Erythroblast (primary cell): ENCODE results near the gene CEACAM16.
A peak's percentile ranks its signal among the peaks of the same experiment; 100 is the strongest.

Experiments used
- DNase-seq, 2 experiments: peaks; one replicate each; lab custom pipeline; 2025; lab: John Stamatoyannopoulos, UW
- GATA1 ChIP-seq: IDR thresholded peaks from 2 replicates; pipeline ENCODE4 v1.6.1; 2011; ENCODE audit warnings: low read depth, mild to moderate bottlenecking, control low read depth, low read length, moderate library complexity
- POLR2A ChIP-seq: IDR thresholded peaks from 2 replicates; pipeline ENCODE4 v1.6.1; 2011; ENCODE audit warnings: mild to moderate bottlenecking, low read length

The CEACAM16 gene

DNA sequence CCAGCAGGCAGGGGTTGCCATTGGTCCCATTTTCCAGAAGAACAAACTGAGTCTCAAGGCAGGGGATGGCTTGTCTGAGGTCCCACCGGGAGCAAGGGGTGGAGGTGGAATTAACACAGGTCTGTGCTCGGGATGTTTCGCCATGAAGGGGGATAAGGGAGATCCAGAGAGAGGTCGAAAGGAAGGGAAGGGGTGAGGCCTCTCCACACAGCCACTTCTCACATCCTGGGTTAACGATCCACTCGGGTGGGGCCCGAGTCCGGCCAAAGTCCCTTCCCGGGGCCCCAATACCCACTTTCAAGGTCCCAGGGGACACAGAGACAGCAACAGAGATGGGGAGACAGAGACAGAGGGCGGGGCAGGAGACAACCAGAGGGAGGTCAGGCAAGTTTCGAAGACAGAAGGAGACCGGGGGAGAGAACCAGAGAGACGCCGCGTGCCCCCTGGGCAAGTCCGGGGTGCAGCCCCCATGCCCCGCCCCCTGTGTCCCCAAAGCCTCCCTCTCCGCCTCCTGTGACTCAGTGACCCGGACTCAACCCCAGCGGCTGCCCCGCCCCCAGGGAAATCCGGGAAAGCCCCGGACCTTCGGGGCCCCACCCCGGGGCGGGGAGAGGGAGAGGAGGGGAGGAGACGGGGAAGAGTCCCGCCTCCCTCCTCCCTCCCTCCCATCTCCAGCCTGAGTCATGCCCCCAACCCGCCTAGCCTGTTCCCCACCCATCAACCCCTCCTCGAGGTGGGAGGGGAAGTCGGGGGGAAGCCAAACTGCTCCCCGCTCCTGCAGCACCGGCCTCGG lies 48.2 kb downstream of the CEACAM16 start:
- peak; percentile 69 to 87 for DNase-seq
- TF ChIP-seq POLR2A (no peak), GATA1 (no peak)

DNA sequence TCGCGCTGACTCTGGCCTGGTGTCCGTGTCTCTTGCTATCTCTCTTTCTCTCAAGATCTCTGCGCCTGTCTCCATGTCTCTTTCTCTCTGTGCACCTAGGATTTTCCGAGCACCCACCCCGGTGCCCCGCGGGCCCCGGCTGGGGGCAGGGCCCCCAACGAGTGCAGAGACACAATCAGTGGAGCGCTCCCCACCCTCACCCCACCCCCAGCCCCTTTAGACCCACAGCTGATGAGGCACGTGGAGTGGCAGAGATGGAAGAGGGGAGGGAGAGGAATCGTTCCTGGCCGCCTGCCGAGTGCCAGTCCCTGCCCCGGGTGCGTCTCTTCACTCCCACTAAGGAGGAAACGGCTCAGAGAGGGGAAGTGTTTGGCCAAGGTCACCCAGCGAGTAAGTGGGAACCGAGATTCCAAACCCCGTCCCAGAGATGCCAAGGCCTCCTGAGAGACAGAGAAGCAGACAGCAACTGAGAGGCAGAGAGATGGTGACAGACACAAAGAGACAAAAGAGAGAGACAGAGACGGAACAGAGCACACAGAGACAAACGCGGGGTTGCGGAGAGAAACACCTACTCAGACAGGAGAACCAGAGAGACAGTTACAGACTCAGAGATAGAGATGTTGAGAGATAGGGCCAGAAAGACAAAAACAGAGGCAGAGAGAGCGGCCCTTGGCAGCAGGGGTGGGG lies 48.9 kb downstream of the CEACAM16 start:
- no peak for TF ChIP-seq POLR2A
- no peak for TF ChIP-seq GATA1
- DNase-seq, result no peak

DNA sequence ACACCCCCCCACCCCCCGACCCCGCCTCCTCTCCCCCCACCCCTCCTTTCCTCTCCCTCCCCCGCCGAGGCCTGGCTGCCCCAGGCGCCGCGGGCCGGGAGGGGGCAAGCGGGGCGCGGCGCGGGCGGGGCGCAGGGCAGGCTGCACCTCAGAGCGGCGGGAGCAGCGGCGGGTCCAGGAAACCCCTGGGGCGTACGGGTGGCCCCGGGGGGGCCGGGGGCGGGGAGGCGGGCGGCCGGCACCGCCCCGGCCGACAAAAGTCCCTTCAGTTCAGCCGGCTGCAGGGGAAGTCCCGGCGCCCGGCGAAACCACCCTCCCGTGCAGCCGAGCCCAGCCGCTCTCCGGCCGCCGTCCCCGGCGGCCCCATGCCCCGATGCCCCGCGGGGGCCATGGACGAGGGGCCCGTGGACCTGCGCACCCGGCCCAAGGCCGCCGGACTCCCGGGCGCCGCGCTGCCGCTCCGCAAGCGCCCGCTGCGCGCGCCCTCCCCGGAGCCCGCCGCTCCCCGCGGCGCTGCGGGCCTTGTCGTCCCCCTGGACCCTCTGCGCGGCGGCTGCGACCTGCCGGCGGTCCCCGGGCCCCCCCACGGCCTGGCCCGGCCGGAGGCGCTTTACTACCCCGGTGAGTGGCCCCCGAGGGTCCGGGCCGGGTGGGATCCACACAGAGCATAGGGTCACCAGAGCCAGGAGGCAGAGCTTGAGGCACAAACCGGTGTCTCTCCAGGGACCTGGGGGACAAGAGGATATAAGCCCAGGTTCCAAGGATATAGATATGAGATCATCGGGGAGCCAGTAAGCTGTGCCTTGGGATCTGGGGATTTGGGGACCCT lies 49.7 kb downstream of the CEACAM16 start, which contains the start of gene BCL3:
BCL3 (plus strand) TSS at position 283 of the 829 bp plus-strand sequence; CDS start at position 366, 83 bp downstream.
- DNase-seq, result peak; percentile 45 to 60
- TF ChIP-seq GATA1 (no peak), POLR2A (no peak)

DNA sequence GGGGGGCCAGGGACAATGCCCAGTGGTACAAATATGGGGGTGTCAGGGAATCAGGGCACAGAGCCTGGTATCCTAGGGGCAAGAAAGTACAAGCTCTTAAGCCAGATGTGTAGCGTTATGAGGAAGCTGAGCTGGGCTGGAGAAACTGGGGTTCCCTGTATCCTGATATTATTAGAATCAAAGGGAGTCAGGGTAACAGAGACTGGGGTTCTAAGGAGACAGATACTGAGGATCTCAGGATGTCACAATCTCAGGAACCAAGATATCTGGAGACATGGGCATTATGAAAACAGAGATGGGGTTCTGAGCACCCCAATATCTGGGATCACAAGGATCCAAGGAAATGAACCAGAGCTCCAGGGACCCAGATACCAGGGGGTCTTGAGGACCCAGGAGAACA lies 50.3 kb downstream of the CEACAM16 start:
- DNase-seq, result no peak
- TF ChIP-seq POLR2A (no peak), GATA1 (no peak)

DNA sequence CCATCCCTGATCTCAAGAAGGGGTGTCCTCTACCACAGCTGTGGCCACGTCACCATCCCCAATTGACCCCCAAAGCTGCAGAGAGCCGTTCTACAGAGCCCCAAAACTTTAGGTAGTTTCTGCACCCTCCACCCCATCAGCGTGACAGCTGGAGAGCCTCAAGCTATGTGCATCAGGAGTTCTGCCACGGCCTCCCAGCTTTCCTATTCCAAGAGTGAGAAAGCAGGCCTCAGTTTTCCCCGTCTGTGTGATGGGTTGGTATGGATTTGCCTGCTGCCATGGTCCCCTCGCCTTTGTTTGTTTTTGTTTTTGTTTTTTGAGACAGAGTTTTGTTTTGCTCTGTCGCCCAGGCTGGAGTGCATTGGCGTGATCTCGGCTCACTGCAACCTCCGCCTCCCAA lies 51.0 kb downstream of the CEACAM16 start:
- TF ChIP-seq POLR2A (no peak), GATA1 (no peak)

DNA sequence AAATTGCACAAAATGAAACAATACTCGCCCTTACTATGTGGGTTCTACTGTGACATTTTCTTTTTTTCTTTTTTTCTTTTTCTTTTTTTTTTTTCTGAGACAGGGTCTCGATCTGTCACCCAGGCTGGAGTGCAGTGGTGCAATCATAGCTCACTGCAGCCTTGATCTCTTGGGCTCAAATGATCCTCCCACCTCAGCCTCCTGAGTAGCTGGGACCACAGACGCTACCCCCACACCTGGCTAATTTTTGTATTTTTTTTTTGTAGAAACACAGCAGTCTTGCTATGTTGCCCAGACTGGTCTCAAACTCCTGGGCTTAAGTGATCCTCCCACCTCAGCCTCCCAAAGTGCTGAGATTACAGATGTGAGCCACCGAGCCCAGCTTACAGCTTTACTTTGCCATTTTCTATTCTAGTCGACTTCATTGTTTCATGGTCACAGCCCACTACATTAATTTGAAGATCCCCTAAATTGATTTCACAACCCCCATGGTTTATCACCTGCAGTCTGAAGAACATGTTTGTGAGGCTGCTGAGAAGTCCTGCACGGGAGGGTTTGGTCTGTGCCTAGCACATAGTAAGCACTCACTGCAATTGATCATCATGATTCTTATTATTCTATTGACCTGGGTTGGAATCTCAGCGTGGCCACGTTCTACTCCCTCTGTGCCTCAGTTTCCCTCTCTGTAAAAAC lies 53.3 kb downstream of the CEACAM16 start:
- TF ChIP-seq GATA1 (no peak), POLR2A (no peak)
- no peak for DNase-seq

More for the DNA sequence above, 51.0 kb downstream of the CEACAM16 start:
- no peak for DNase-seq

DNA sequence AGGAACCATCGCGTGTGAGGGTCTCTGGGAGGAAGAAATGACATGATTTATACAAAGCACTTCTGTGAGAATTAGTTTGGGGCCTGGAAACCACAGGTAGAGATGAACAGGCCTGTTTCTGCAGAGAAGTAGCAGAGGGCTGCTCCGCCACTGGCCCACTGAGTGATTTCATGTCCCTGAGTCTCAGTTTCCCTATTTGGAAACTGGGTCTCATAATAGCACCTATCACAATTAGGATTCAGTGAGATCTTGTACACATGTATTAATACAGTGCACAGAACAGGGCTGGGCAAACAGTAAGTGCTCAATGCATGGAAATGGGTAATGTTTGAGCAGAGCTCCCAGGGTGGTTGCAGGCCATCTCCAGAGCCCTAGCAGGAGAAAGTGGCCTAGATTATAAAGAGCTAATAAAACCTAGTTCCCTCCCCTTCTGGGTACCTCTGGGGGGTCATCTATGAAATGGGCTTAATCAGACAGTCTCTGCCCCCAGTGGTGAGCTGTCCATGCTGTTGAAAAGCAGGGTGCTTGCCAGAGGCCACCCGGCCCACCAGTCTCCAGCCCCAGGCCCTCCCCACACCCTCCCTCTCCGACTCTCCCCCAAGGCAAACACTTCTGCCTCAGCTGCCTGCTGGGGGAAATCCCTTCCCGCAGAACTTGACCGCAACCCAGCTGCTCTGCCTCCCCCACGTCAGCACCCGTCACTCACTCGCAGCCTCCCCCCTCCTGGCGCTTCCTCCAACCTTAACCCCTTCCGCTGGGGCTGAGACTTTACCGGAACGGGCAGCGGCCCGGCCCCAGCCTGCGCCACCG lies 54.1 kb downstream of the CEACAM16 start:
- TF ChIP-seq POLR2A (no peak), GATA1 (no peak)
- DNase-seq, result peak; percentile 53 to 54

DNA sequence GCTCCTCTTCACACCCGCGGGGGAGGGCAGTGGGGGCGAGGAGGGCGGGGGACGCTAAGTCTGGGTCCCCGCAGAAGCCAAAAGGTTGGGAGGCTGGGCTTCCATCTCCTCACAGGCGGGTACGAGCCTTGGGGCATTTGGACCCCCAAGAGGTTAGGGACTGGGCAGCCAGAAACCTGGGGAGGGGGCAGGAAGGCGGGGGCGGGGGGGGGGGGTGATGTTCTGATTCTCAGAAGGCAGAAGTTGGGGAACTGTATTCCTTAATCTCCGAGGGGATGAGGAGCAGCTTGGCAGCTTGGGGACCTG lies 54.6 kb downstream of the CEACAM16 start:
- TF ChIP-seq GATA1, result no peak
- TF ChIP-seq POLR2A, result no peak
- DNase-seq, result no peak

DNA sequence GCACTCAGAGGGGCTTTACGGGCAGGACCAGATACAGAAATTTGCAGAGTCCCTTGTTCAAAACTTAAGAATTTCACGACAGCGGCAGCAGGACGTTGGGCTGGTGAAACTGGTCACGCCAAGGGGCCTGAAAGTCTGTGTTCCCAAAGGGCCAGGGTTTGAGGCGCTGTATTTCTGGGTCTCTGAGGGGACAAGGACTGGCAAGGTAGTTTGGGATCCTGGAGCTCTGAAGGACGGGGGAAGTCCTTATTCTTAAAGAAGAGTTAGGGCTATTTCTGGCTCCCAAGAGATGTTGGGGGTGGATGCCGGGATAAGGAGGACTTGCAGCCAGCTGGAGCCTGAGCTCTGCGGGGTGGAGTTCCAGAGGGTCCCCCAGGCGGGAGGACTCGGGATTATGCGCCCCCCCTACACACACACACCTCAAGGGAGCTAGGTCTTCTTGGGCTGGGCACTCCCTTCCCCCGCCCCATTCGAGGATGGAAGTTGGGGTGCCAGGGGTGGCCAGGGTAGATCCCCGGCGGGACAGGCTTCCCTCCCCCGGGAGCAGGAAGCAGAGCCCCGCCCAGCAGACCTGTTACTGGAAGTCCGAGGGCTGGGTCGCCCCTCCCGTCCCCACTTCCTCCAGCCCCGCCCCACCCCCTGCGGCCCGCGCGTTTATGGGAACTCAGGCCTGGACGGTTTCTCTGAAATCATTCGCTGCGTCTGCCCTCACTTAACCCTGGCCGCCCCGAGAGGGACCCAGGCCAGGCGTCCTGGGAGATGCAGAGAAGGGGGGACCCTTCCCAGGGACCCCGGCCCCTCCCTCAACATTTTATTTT lies 55.2 kb downstream of the CEACAM16 start:
- DNase-seq, result peak; percentile 32 to 51
- TF ChIP-seq POLR2A (no peak), GATA1 (no peak)

DNA sequence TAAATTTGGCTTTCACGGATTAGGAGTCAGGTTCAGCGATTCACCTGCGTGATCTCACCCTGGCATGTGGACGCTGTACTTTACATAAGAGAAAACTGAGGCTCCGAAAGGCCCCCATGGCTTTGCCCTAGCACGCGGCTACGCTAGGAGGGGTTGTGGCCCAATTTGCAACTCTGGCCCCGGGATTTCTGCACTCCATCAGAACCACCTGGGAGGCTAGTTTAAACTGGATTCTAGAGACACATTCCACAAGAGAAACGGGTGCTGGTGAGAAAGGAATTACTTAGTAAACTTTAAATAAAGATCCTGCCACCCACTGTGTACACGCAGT lies 55.8 kb downstream of the CEACAM16 start:
- TF ChIP-seq GATA1 (no peak), POLR2A (no peak)
- DNase-seq, result no peak

DNA sequence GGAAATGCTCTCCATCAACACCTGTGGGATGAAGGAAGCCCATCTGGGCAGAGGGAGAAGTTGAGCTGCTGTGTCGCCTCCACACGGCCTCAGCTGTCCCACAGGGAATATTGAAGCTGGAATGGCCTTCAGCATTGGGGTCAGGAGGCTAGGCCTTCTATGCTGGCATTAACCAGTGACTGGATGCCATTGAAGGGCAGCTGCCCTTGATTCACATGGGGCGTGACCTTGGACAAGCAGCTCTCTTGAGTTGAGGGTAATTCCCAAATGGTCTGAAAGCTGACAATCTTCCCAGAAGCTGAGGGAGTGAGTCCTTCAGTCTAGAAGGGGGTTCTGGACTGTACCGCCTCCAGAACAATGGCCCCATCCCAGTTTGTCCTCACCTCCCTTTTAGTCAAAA lies 56.3 kb downstream of the CEACAM16 start:
- TF ChIP-seq GATA1 (no peak), POLR2A (no peak)
- no peak for DNase-seq

DNA sequence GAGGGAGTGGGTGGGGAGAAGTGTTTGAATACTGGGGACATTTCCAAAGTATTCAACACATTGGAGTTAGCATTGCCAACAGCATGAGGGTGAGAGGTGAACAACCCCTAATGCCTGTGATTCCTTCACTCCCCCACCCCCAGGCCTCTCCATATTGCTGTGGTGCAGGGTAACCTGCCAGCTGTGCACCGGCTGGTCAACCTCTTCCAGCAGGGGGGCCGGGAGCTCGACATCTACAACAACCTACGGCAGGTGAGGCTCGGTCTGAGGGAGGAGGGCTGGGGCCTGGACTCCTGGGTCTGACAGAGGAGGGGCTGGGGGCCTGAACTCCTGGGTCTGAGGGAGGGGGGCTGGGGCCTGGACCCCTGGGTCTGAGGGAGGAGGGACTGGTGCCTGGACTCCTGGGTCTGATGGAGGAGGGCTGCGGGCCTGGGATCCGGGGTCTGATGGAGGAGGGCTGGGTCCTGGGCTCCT lies 57.2 kb downstream of the CEACAM16 start:
- no peak for DNase-seq
- TF ChIP-seq POLR2A, result no peak
- TF ChIP-seq GATA1, result no peak
